HG03139 (cell line): Measurements from ENCODE around the gene ATP8B4.

Experiments used
- ATAC-seq: cut with Tn5 transposase; IDR thresholded peaks from one replicate; pipeline ENCODE4 v1.9.1; 2021; ENCODE audit not compliant: unreplicated experiment

Gene ATP8B4

GRCh38 chr15:49865925-49866757 is 252.9 kb downstream of the ATP8B4 start:
- ATAC-seq = no peak

- ATAC-seq = no peak
Measured at GRCh38 chr15:49864251-49864650, 254.8 kb downstream of the ATP8B4 start.

GRCh38 chr15:49863431-49864224 is 255.4 kb downstream of the ATP8B4 start:
- no peak for ATAC-seq

- no peak for ATAC-seq
Measured at GRCh38 chr15:49860101-49860500, 258.9 kb downstream of the ATP8B4 start.

- ATAC-seq = no peak
Measured at GRCh38 chr15:49857496-49858475, 261.2 kb downstream of the ATP8B4 start.

- no peak for ATAC-seq
Measured at GRCh38 chr15:49855917-49856637, 263.0 kb downstream of the ATP8B4 start.

GRCh38 chr15:49852756-49853155 is 266.3 kb downstream of the ATP8B4 start:
- ATAC-seq = no peak

GRCh38 chr15:49848807-49849206 is 270.2 kb downstream of the ATP8B4 start:
- no peak for ATAC-seq

- no peak for ATAC-seq
Measured at GRCh38 chr15:49848282-49848724, 270.7 kb downstream of the ATP8B4 start.

- ATAC-seq = no peak
Measured at GRCh38 chr15:49847423-49848281, 271.4 kb downstream of the ATP8B4 start.

- no peak for ATAC-seq
Measured at GRCh38 chr15:49844390-49844789, 274.6 kb downstream of the ATP8B4 start.

GRCh38 chr15:49843725-49844124 is 275.3 kb downstream of the ATP8B4 start:
- no peak for ATAC-seq

- no peak for ATAC-seq
Measured at GRCh38 chr15:49842031-49842730, 276.9 kb downstream of the ATP8B4 start.

- ATAC-seq = no peak
Measured at GRCh38 chr15:49832511-49832910, 286.5 kb downstream of the ATP8B4 start.

- ATAC-seq = no peak
Measured at GRCh38 chr15:49831206-49831965, 287.6 kb downstream of the ATP8B4 start.

- no peak for ATAC-seq
Measured at GRCh38 chr15:49830391-49830790, 288.6 kb downstream of the ATP8B4 start.

- no peak for ATAC-seq
Measured at GRCh38 chr15:49827311-49827710, 291.7 kb downstream of the ATP8B4 start.

- ATAC-seq = no peak
Measured at GRCh38 chr15:49826640-49827234, 292.3 kb downstream of the ATP8B4 start.
